Smooth muscle cell of the brain vasculature (primary cell): ENCODE data around the gene SREBF2.
"Not testable (repeated sequence)": the region's sequence is repeated elsewhere in the genome, so short reads cannot be mapped to it uniquely, and the experiment has no call there.

Experiments used
- DNase-seq: peaks from one replicate; pipeline ENCODE4 v3.0.0-alpha.2; 2012; ENCODE audit warnings: low read depth, low spot score

SREBF2 gene

GRCh38 chr22:41946629-41947423 lies 113.9 kb downstream of the SREBF2 start, which contains the start of gene CENPM:
CENPM (minus strand) TSS chr22:41947152; CDS start chr22:41947076, 76 bp downstream.
- peak; percentile 82 for DNase-seq

- DNase-seq: no peak
Measured at GRCh38 chr22:41947424-41948080, 114.6 kb downstream of the SREBF2 start.

- no peak for DNase-seq
Measured at GRCh38 chr22:41948142-41948541, 115.2 kb downstream of the SREBF2 start.

GRCh38 chr22:41948928-41949296 lies 116.0 kb downstream of the SREBF2 start:
- DNase-seq: not testable (repeated sequence)

- no peak for DNase-seq
Measured at GRCh38 chr22:41949297-41949965, 116.5 kb downstream of the SREBF2 start.

- DNase-seq: no peak
Measured at GRCh38 chr22:41951898-41952474, 119.1 kb downstream of the SREBF2 start, which contains the start of gene SMIM45. SMIM45 (plus strand) TSS chr22:41952150.

- no peak for DNase-seq
Measured at GRCh38 chr22:41952713-41953112, 119.8 kb downstream of the SREBF2 start.
